Lower leg skin (tissue), 3 donors: ENCODE data around the gene PPM1B.

Experiments used
- CTCF ChIP-seq, 3 donors: fragments of 450-650 bp; IDR thresholded peaks; one replicate each; pipeline ENCODE4 v1.5.1; 2016; ENCODE audit warnings: antibody characterized with exemption in 3 of 3, mild to moderate bottlenecking in 3 of 3, moderate library complexity in 2 of 3
- POLR2A ChIP-seq, 2 donors: fragments of 450-650 bp; IDR thresholded peaks; one replicate each; pipeline ENCODE4 v1.6.1; 2016 to 2017; ENCODE audit warnings: antibody characterized with exemption in 2 of 2, mild to moderate bottlenecking in 1 of 2, moderate library complexity in 1 of 2

GRCh38 chr2:44163777-44164176 is 4.9 kb upstream of the PPM1B start:
- TF ChIP-seq CTCF (IDR thresholded peaks at IDR 0.05) (no peak), POLR2A (IDR thresholded peaks at IDR 0.05) (no peak)
